BLaER1 (cell line): ENCODE results near the gene TNPO2.
"Not testable (repeated sequence)": the region's sequence is repeated elsewhere in the genome, so short reads cannot be mapped to it uniquely, and the experiment has no call there.

ENCODE experiments used
- H3K27ac ChIP-seq: shearing (Covaris generic); formaldehyde crosslinking; 2 replicates; pipeline ENCODE4 v1.8.1; 2022
- H3K27me3 ChIP-seq: shearing (Covaris generic); formaldehyde crosslinking; 2 replicates; pipeline ENCODE4 v1.8.1; 2022
- H3K36me3 ChIP-seq: shearing (Covaris generic); formaldehyde crosslinking; 2 replicates; pipeline ENCODE4 v1.8.1; 2022
- H3K4me1 ChIP-seq: shearing (Covaris generic); formaldehyde crosslinking; 2 replicates; pipeline ENCODE4 v1.8.1; 2022
- H3K4me2 ChIP-seq: shearing (Covaris generic); formaldehyde crosslinking; 2 replicates; pipeline ENCODE4 v1.8.1; 2022
- H3K4me3 ChIP-seq: shearing (Covaris generic); formaldehyde crosslinking; 2 replicates; pipeline ENCODE4 v1.8.1; 2022
- H3K9ac ChIP-seq: shearing (Covaris generic); formaldehyde crosslinking; 2 replicates; pipeline ENCODE4 v1.8.1; 2022
- H3K9me3 ChIP-seq: shearing (Covaris generic); formaldehyde crosslinking; 2 replicates; pipeline ENCODE4 v1.8.1; 2022
- H4K20me1 ChIP-seq: shearing (Covaris generic); formaldehyde crosslinking; 2 replicates; pipeline ENCODE4 v1.8.1; 2022
- Cebpa-rat ChIP-seq: shearing (Covaris generic); IDR thresholded peaks from 2 replicates; pipeline ENCODE4 v1.8.1; 2022

The TNPO2 gene

GRCh38 chr19:12723381-12723640, 421 bp downstream of the TNPO2 start:
- H3K9ac ChIP-seq = peak overlapping the region; percentile 98
- H4K20me1 ChIP-seq = peaks cover 36% of the 10 kb centered on the region
- no peaks in the 10 kb centered on the region for H3K27me3 ChIP-seq
- peak overlapping the region; percentile 94 for H3K4me2 ChIP-seq
- peaks cover 30% of the 10 kb centered on the region for H3K4me1 ChIP-seq
- peaks cover 39% of the 10 kb centered on the region for H3K36me3 ChIP-seq
- no peaks in the 10 kb centered on the region for H3K9me3 ChIP-seq
- peak overlapping the region; percentile 82 for H3K4me3 ChIP-seq
- H3K27ac ChIP-seq = peak overlapping the region; percentile 99
- no peak for TF ChIP-seq Cebpa-rat

- Histone ChIP-seq H3K27ac (peak overlapping the region; percentile 99), H3K36me3 (peaks cover 39% of the 10 kb centered on the region), H3K4me3 (peak overlapping the region; percentile 82), H3K9me3 (no peaks in the 10 kb centered on the region), H3K4me2 (peak overlapping the region; percentile 94), H3K9ac (peak overlapping the region; percentile 98), H4K20me1 (peaks cover 41% of the 10 kb centered on the region), H3K4me1 (peaks cover 36% of the 10 kb centered on the region), H3K27me3 (no peaks in the 10 kb centered on the region)
- peak; percentile 9; the same call in 1 of the 2 replicates for TF ChIP-seq Cebpa-rat
These were observed 959 bp downstream of the TNPO2 start for GRCh38 chr19:12722566-12723380.

- Histone ChIP-seq H3K36me3 (peaks cover 39% of the 10 kb centered on the region), H3K4me1 (peaks cover 42% of the 10 kb centered on the region), H3K27ac (peak overlapping the region; percentile 99), H3K4me3 (peak overlapping the region; percentile 82), H3K9ac (peak overlapping the region; percentile 98), H3K9me3 (no peaks in the 10 kb centered on the region), H4K20me1 (peaks cover 50% of the 10 kb centered on the region), H3K4me2 (peak overlapping the region; percentile 88), H3K27me3 (no peaks in the 10 kb centered on the region)
- no peak for TF ChIP-seq Cebpa-rat
These were observed 1.8 kb downstream of the TNPO2 start for GRCh38 chr19:12721656-12722565.

- peak overlapping the region; percentile 82 for H3K4me3 ChIP-seq
- peak overlapping the region; percentile 98 for H3K9ac ChIP-seq
- H3K27me3 ChIP-seq = no peaks in the 10 kb centered on the region
- peaks cover 58% of the 10 kb centered on the region for H4K20me1 ChIP-seq
- peak overlapping the region; percentile 99 for H3K27ac ChIP-seq
- peaks cover 43% of the 10 kb centered on the region for H3K36me3 ChIP-seq
- H3K9me3 ChIP-seq = no peaks in the 10 kb centered on the region
- peaks cover 42% of the 10 kb centered on the region for H3K4me1 ChIP-seq
- peak overlapping the region; percentile 88 for H3K4me2 ChIP-seq
- no peak for TF ChIP-seq Cebpa-rat
These were observed 2.7 kb downstream of the TNPO2 start for GRCh38 chr19:12720851-12721655.

- H4K20me1 ChIP-seq = peaks cover 66% of the 10 kb centered on the region
- no peaks in the 10 kb centered on the region for H3K27me3 ChIP-seq
- peak overlapping the region; percentile 98 for H3K9ac ChIP-seq
- H3K36me3 ChIP-seq = peaks cover 51% of the 10 kb centered on the region
- no peaks in the 10 kb centered on the region for H3K9me3 ChIP-seq
- H3K4me2 ChIP-seq = peak overlapping the region; percentile 88
- peak overlapping the region; percentile 82 for H3K4me3 ChIP-seq
- no peak for TF ChIP-seq Cebpa-rat
- peaks cover 42% of the 10 kb centered on the region for H3K4me1 ChIP-seq
- H3K27ac ChIP-seq = peak overlapping the region; percentile 99
These were observed 3.4 kb downstream of the TNPO2 start for GRCh38 chr19:12720296-12720695.

GRCh38 chr19:12715929-12716328, 7.8 kb downstream of the TNPO2 start:
- TF ChIP-seq Cebpa-rat = no peak
- peaks cover 91% of the 10 kb centered on the region for H3K36me3 ChIP-seq
- H3K27ac ChIP-seq = no peak overlapping the region
- peaks cover 35% of the 10 kb centered on the region for H3K4me1 ChIP-seq
- no peak overlapping the region for H3K9ac ChIP-seq
- no peak overlapping the region for H3K4me2 ChIP-seq
- no peaks in the 10 kb centered on the region for H3K27me3 ChIP-seq
- no peaks in the 10 kb centered on the region for H3K9me3 ChIP-seq
- H3K4me3 ChIP-seq = no peak overlapping the region
- H4K20me1 ChIP-seq = peaks cover 96% of the 10 kb centered on the region

GRCh38 chr19:12715102-12715501, 8.6 kb downstream of the TNPO2 start:
- H3K4me3 ChIP-seq = no peak overlapping the region
- no peak overlapping the region for H3K27ac ChIP-seq
- no peaks in the 10 kb centered on the region for H3K9me3 ChIP-seq
- peaks cover 96% of the 10 kb centered on the region for H3K36me3 ChIP-seq
- peaks cover 96% of the 10 kb centered on the region for H4K20me1 ChIP-seq
- H3K27me3 ChIP-seq = no peaks in the 10 kb centered on the region
- H3K4me2 ChIP-seq = no peak overlapping the region
- TF ChIP-seq Cebpa-rat = no peak
- H3K4me1 ChIP-seq = peaks cover 29% of the 10 kb centered on the region
- H3K9ac ChIP-seq = no peak overlapping the region

- H3K27me3 ChIP-seq, H3K27ac ChIP-seq, H3K9ac ChIP-seq, H3K9me3 ChIP-seq, H3K4me3 ChIP-seq, H3K4me2 ChIP-seq: not testable (repeated sequence)
- peaks cover 83% of the 10 kb centered on the region for H4K20me1 ChIP-seq
- peaks cover 11% of the 10 kb centered on the region; the same call in 1 of the 2 replicates for H3K4me1 ChIP-seq
- H3K36me3 ChIP-seq = peaks cover 97% of the 10 kb centered on the region
These were observed 10.4 kb downstream of the TNPO2 start for GRCh38 chr19:12713304-12713703.

GRCh38 chr19:12712077-12712476, 11.7 kb downstream of the TNPO2 start:
- not testable (repeated sequence) for H3K27me3 ChIP-seq, H3K9me3 ChIP-seq, H3K9ac ChIP-seq, H3K4me2 ChIP-seq, H3K4me3 ChIP-seq, H3K27ac ChIP-seq, H3K4me1 ChIP-seq
- Histone ChIP-seq H4K20me1 (peaks cover 72% of the 10 kb centered on the region), H3K36me3 (peaks cover 97% of the 10 kb centered on the region)
